Esophagus muscularis mucosa (tissue), 4 donors: Measurements from ENCODE around the gene ADCY6. TPM values are rescaled to one million over a fixed set of nuclear protein-coding genes. Genes with fewer than 3 reads are reported as not detected.

ENCODE experiments used
- DNase-seq: peaks from one replicate; pipeline ENCODE4 v3.0.0-alpha.2; 2017; ENCODE audit errors: extremely low spot score
- H3K27ac ChIP-seq, 4 donors: fragments of 200-600 bp; sonication (generic); replicated peaks in 1 of 4; 1 replicate in 3 of 4; 2 replicates in 1 of 4; pipeline ENCODE4 v1.5.1; 2016 to 2019; ENCODE audit warnings: mild to moderate bottlenecking in 1 of 4
- H3K27me3 ChIP-seq, 4 donors: fragments of 200-600 bp; sonication (generic); one replicate each; pipeline versions ENCODE4 v1.5.1 to v1.6.0; 2016 to 2019
- H3K36me3 ChIP-seq, 4 donors: fragments of 200-600 bp; sonication (generic); one replicate each; pipeline ENCODE4 v1.5.1; 2016 to 2019
- H3K4me1 ChIP-seq, 4 donors: fragments of 200-600 bp; sonication (generic); one replicate each; pipeline ENCODE4 v1.5.1; 2016 to 2019
- H3K4me3 ChIP-seq, 4 donors: fragments of 200-600 bp; sonication (generic); 1 replicate in 2 of 4; 2 replicates in 2 of 4; pipeline ENCODE4 v1.5.1; 2016 to 2019; ENCODE audit warnings: mild to moderate bottlenecking in 4 of 4, moderate library complexity in 1 of 4
- H3K9me3 ChIP-seq, 4 donors: fragments of 200-600 bp; sonication (generic); 1 replicate in 3 of 4; 2 replicates in 1 of 4; pipeline ENCODE4 v1.5.1; 2016 to 2019
- CTCF ChIP-seq, 3 experiments: fragments of 200-600 bp in 2 of 3; fragments of 450-650 bp in 1 of 3; sonication (generic) in 2 of 3; IDR thresholded peaks; one replicate each; pipeline ENCODE4 v1.5.1; 2017 to 2019; ENCODE audit warnings: antibody characterized with exemption in 3 of 3, mild to moderate bottlenecking in 2 of 3, moderate library complexity in 1 of 3
- EP300 ChIP-seq: sonication (generic); formaldehyde crosslinking; IDR thresholded peaks from one replicate; pipeline ENCODE4 v1.6.1; 2017; ENCODE audit warnings: antibody characterized with exemption
- POLR2A ChIP-seq: fragments of 450-650 bp; IDR thresholded peaks from one replicate; pipeline ENCODE4 v1.6.1; 2017; ENCODE audit warnings: antibody characterized with exemption, moderate library complexity, mild to moderate bottlenecking, low read depth
- POLR2AphosphoS5 ChIP-seq, 2 donors: sonication (generic); formaldehyde crosslinking; IDR thresholded peaks; one replicate each; pipeline ENCODE4 v1.6.1; 2017; ENCODE audit warnings: antibody characterized with exemption in 2 of 2
- WGBS: methylation state at CpG from one replicate; pipeline ENCODE4 v1.1.5; 2018; 5-methylcytosine and 5-hydroxymethylcytosine counted together
- intact Hi-C: fragments of 100-400 bp; cut with DNase I; formaldehyde crosslinking; loops from one replicate; pipeline ENCODE4 v1.15.1; 2023
- total RNA-seq, 4 donors: library from RNA; depleted of rRNA; stranded (reverse); fragments of >200 nt; gene quantifications; one replicate each; pipeline versions ENCODE4 v1.1.0 to v1.2.1, GENCODE V29; 2016

ADCY6 gene
- total RNA-seq = 10 to 100 TPM; 17.9 to 35.5 (median 24.0) TPM

- intact Hi-C loops = no loop called here
- under 1% methylated on average over 47 of the region's 86 CpGs for WGBS
- no peak for TF ChIP-seq POLR2A
- peak; percentile 38 to 61 for TF ChIP-seq POLR2AphosphoS5 (IDR thresholded peaks at IDR 0.05)
- Histone ChIP-seq H3K9me3 (no peaks in the 10 kb centered on the region), H3K4me1 (peaks cover 36 to 44% (median 42%) of the 10 kb centered on the region in 4 donors), H3K27ac (peak within 1 kb of the TSS; percentile 88 to 92 (median 89)), H3K36me3 (no peaks in the 10 kb centered on the region), H3K27me3 (no peaks in the 10 kb centered on the region), H3K4me3 (peak within 1 kb of the TSS; percentile 93 to 97 (median 97))
- DNase-seq = no peak
These were observed at the start of gene ADCY6 for GRCh38 chr12:48788854-48789775. Gene ADCY6, minus strand, starts transcription at chr12:48789089. Its CDS starts 5,655 bp downstream, at chr12:48783434.

GRCh38 chr12:48838048-48838447 is 49.2 kb upstream of the ADCY6 start:
- intact Hi-C loops = no loop called here
- H3K36me3 ChIP-seq = peaks cover 65 to 96% (median 94%) of the 10 kb centered on the region in 4 donors
- no peaks in the 10 kb centered on the region for H3K4me1 ChIP-seq
- no peak for TF ChIP-seq EP300
- TF ChIP-seq POLR2A = no peak
- no peak for TF ChIP-seq POLR2AphosphoS5 (IDR thresholded peaks at IDR 0.05)
- TF ChIP-seq CTCF (IDR thresholded peaks at IDR 0.05) = no peak
- no peak overlapping the region for H3K27ac ChIP-seq
- H3K4me3 ChIP-seq = no peak overlapping the region
- DNase-seq = no peak
- H3K9me3 ChIP-seq = no peaks in the 10 kb centered on the region
- no peaks in the 10 kb centered on the region for H3K27me3 ChIP-seq
- 78% methylated on average over 2 of the region's 4 CpGs for WGBS

- peaks cover 89 to 100% (median 99%) of the 10 kb centered on the region in 4 donors for H3K36me3 ChIP-seq
These were observed 43.6 kb upstream of the ADCY6 start for GRCh38 chr12:48832321-48833060.

DNA sequence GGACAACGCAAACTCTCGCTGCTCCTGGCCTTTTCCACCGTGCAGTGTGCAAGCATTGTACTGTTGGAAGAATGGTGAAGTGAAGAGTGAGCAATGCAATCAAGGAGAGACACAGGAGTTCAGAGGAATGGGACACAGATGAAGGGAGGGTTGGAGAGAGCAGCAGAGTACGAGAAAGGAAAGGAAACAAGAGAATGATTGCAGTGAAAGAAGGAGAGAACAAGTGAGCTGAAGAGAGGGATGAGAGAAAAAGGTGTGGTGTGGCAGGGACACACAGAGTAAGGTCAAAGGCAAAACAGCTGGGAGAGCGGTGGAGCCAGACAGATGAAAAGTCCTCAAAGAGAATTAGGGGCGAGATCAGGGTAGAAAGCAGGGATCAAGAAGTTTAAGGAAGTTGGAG is 42.4 kb upstream of the ADCY6 start:
- peaks cover 81 to 100% (median 94%) of the 10 kb centered on the region in 4 donors for H3K36me3 ChIP-seq
- H3K9me3 ChIP-seq = no peaks in the 10 kb centered on the region

More at GRCh38 chr12:48832321-48833060, 43.6 kb upstream of the ADCY6 start:
- Histone ChIP-seq H3K4me1 (no peaks in the 10 kb centered on the region), H3K9me3 (no peaks in the 10 kb centered on the region), H3K27me3 (no peaks in the 10 kb centered on the region), H3K4me3 (no peak overlapping the region), H3K27ac (no peak overlapping the region)
- WGBS = 77% methylated on average over 11 of the region's 12 CpGs
- intact Hi-C loops = no loop called here
- no peak for DNase-seq
- no peak for TF ChIP-seq POLR2A
- no peak for TF ChIP-seq CTCF (IDR thresholded peaks at IDR 0.05)
- TF ChIP-seq POLR2AphosphoS5 (IDR thresholded peaks at IDR 0.05) = no peak
- TF ChIP-seq EP300 = no peak

More for the DNA sequence above, 42.4 kb upstream of the ADCY6 start:
- WGBS = 80% methylated on average over 6 of the region's 6 CpGs
- no peaks in the 10 kb centered on the region for H3K27me3 ChIP-seq
- no peak for DNase-seq
- no peak overlapping the region for H3K4me3 ChIP-seq
- H3K27ac ChIP-seq = no peak overlapping the region
- intact Hi-C loops = no loop called here
- H3K4me1 ChIP-seq = no peaks in the 10 kb centered on the region
- no peak for TF ChIP-seq POLR2A
- no peak for TF ChIP-seq POLR2AphosphoS5 (IDR thresholded peaks at IDR 0.05)
- TF ChIP-seq EP300 = no peak
- no peak for TF ChIP-seq CTCF (IDR thresholded peaks at IDR 0.05)
